Naive thymus-derived CD4-positive, alpha-beta T cell (primary cell): ENCODE results near the gene HHEX. TPM values are rescaled to one million over a fixed set of nuclear protein-coding genes. Genes with fewer than 3 reads are reported as not detected.

ENCODE experiments used
- ATAC-seq: fragments of 150-1000 bp; cut with Tn5 transposase; 2 replicates; pipeline ENCODE4 v1.10.0; 2021; ENCODE audit warnings: mild to moderate bottlenecking, moderate library complexity
- CTCF ChIA-PET: fragments of 350-600 bp; sonication (Branson Sonifier 250); formaldehyde crosslinking; loops from one replicate; lab custom pipeline; 2021; ENCODE audit warnings: antibody characterized with exemption; lab: Charles Lee
- POLR2A ChIA-PET: fragments of 350-600 bp; sonication (Branson Sonifier 250); formaldehyde crosslinking; loops from one replicate; lab custom pipeline; 2021; ENCODE audit warnings: antibody characterized with exemption, inconsistent platforms; lab: Charles Lee
- DNase-seq, 9 donors: peaks; one replicate each; pipeline versions ENCODE4 v3.0.0 to v3.0.0-alpha.2; 2020 to 2022; ENCODE audit warnings: mixed read lengths in 1 of 9
- H3K27ac ChIP-seq: one replicate; pipeline ENCODE4 v1.7.0; 2013; ENCODE audit warnings: mild to moderate bottlenecking, low read depth, low read length, moderate library complexity
- H3K27me3 ChIP-seq, 2 donors: one replicate each; pipeline ENCODE4 v1.7.0; 2013; ENCODE audit warnings: low read length in 2 of 2, mild to moderate bottlenecking in 2 of 2, moderate library complexity in 2 of 2; ENCODE audit not compliant: control insufficient read depth in 2 of 2, insufficient read depth in 2 of 2
- H3K36me3 ChIP-seq, 3 experiments: 1 replicate in 2 of 3; 2 replicates in 1 of 3; pipeline ENCODE4 v1.7.0; 2013; ENCODE audit warnings: low read length in 3 of 3, mild to moderate bottlenecking in 3 of 3, moderate library complexity in 1 of 3; ENCODE audit not compliant: insufficient read depth in 3 of 3, control insufficient read depth in 2 of 3
- H3K4me1 ChIP-seq, 2 donors: one replicate each; pipeline ENCODE4 v1.7.0; 2013; ENCODE audit warnings: low read length in 2 of 2, mild to moderate bottlenecking in 2 of 2, moderate library complexity in 1 of 2; ENCODE audit not compliant: control insufficient read depth in 2 of 2, insufficient read depth in 2 of 2
- H3K4me3 ChIP-seq: 2 replicates; pipeline ENCODE4 v1.7.0; 2013; ENCODE audit warnings: mild to moderate bottlenecking, low read length
- H3K9me3 ChIP-seq, 3 experiments: 1 replicate in 2 of 3; 2 replicates in 1 of 3; pipeline ENCODE4 v1.7.0; 2013; ENCODE audit warnings: low read length in 3 of 3; ENCODE audit not compliant: control insufficient read depth in 2 of 3
- H3K27ac Mint-ChIP-seq, 9 donors: one replicate each; pipeline ENCODE4 v1.8.0; 2020 to 2022; ENCODE audit warnings: mixed read lengths in 9 of 9, mild to moderate bottlenecking in 8 of 9, moderate library complexity in 5 of 9, inconsistent platforms in 2 of 9
- H3K27me3 Mint-ChIP-seq, 5 donors: one replicate each; pipeline ENCODE4 v1.8.0; 2021 to 2022; ENCODE audit warnings: mixed read lengths in 5 of 5, mild to moderate bottlenecking in 1 of 5
- H3K36me3 Mint-ChIP-seq, 5 donors: one replicate each; pipeline ENCODE4 v1.8.0; 2020 to 2022; ENCODE audit warnings: mixed read lengths in 5 of 5, mild to moderate bottlenecking in 3 of 5, inconsistent platforms in 1 of 5
- H3K4me1 Mint-ChIP-seq, 7 donors: one replicate each; pipeline ENCODE4 v1.8.0; 2020 to 2022; ENCODE audit warnings: mixed read lengths in 7 of 7, mild to moderate bottlenecking in 3 of 7, inconsistent platforms in 1 of 7
- H3K4me3 Mint-ChIP-seq, 10 donors: one replicate each; pipeline ENCODE4 v1.8.0; 2020 to 2022; ENCODE audit warnings: mild to moderate bottlenecking in 10 of 10, mixed read lengths in 10 of 10, moderate library complexity in 6 of 10, inconsistent platforms in 2 of 10
- H3K9me3 Mint-ChIP-seq, 11 donors: one replicate each; pipeline ENCODE4 v1.8.0; 2020 to 2022; ENCODE audit warnings: mixed read lengths in 11 of 11, mild to moderate bottlenecking in 4 of 11, inconsistent platforms in 1 of 11, moderate library complexity in 1 of 11
- intact Hi-C, 2 donors: fragments of 100-400 bp; cut with micrococcal nuclease; formaldehyde crosslinking; loops; one replicate each; pipeline ENCODE4 v1.15.1; 2023
- polyA plus RNA-seq, 2 donors: library from polyadenylated mRNA; unstranded; fragments of 300-500 nt; fragmentation: Illumina TruSeq; gene quantifications; one replicate each; pipeline ENCODE4 v1.2.3, GENCODE V29; 2021
- total RNA-seq, 6 experiments: library from RNA in 5 of 6; stranded (reverse) in 5 of 6; gene quantifications; 1 replicate in 5 of 6; 2 replicates in 1 of 6; pipeline ENCODE4 v1.2.3 and lab custom pipeline; 2021 to 2026

HHEX gene
- total and polyA plus RNA-seq, 7 experiments from 2014 or later: 0.18 to 21.4 (median 0.27) TPM; not detected in 2

GRCh38 chr10:92712016-92712889 lies 22.5 kb downstream of the HHEX start:
- ATAC-seq (peak; percentile 12), DNase-seq (no peak)
- Histone ChIP-seq H3K27me3 (no peaks in the 10 kb centered on the region), H3K36me3 (no peaks in the 10 kb centered on the region), H3K4me3 (no peak overlapping the region), H3K4me1 (no peaks in the 10 kb centered on the region), H3K9me3 (no peaks in the 10 kb centered on the region), H3K27ac (no peak overlapping the region)
- intact Hi-C loops: no loop called here
- Mint-ChIP-seq H3K4me3 (no peak overlapping the region), H3K27me3 (peaks cover 0 to 31% (median 24%) of the 10 kb centered on the region in 5 donors), H3K9me3 (peaks cover 0 to 2% (median 0%) of the 10 kb centered on the region in 11 donors), H3K4me1 (peaks cover 0 to 3% (median 0%) of the 10 kb centered on the region in 7 donors), H3K36me3 (no peaks in the 10 kb centered on the region), H3K27ac (no peak overlapping the region)
- POLR2A ChIA-PET: no interaction called here
- CTCF ChIA-PET: no interaction called here

- POLR2A ChIA-PET: no interaction called here
- no peak overlapping the region for H3K4me3 ChIP-seq
- H3K9me3 ChIP-seq: no peaks in the 10 kb centered on the region
- Mint-ChIP-seq H3K4me3 (no peak overlapping the region), H3K27me3 (peaks cover 5 to 37% (median 26%) of the 10 kb centered on the region in 5 donors), H3K27ac (no peak overlapping the region), H3K4me1 (peaks cover 0 to 3% (median 0%) of the 10 kb centered on the region in 7 donors), H3K9me3 (peaks cover 0 to 2% (median 0%) of the 10 kb centered on the region in 11 donors), H3K36me3 (no peaks in the 10 kb centered on the region)
- no peaks in the 10 kb centered on the region for H3K4me1 ChIP-seq
- H3K27ac ChIP-seq: no peak overlapping the region
- CTCF ChIA-PET: no interaction called here
- no peaks in the 10 kb centered on the region for H3K36me3 ChIP-seq
- ATAC-seq (no peak), DNase-seq (no peak)
- intact Hi-C loops: no loop called here
- H3K27me3 ChIP-seq: no peaks in the 10 kb centered on the region
Observed at GRCh38 chr10:92714152-92714845, 24.5 kb downstream of the HHEX start.

GRCh38 chr10:92714872-92715271 lies 25.1 kb downstream of the HHEX start:
- Histone ChIP-seq H3K9me3 (no peaks in the 10 kb centered on the region), H3K27me3 (no peaks in the 10 kb centered on the region), H3K27ac (no peak overlapping the region), H3K4me1 (no peaks in the 10 kb centered on the region), H3K36me3 (no peaks in the 10 kb centered on the region), H3K4me3 (no peak overlapping the region)
- ChIA-PET CTCF (no interaction called here), POLR2A (no interaction called here)
- no peak overlapping the region for H3K4me3 Mint-ChIP-seq
- H3K9me3 Mint-ChIP-seq: peaks cover 0 to 2% (median 0%) of the 10 kb centered on the region in 11 donors
- intact Hi-C loops: no loop called here
- no peaks in the 10 kb centered on the region for H3K36me3 Mint-ChIP-seq
- ATAC-seq: no peak
- H3K27ac Mint-ChIP-seq: no peak overlapping the region
- peaks cover 0 to 3% (median 0%) of the 10 kb centered on the region in 7 donors for H3K4me1 Mint-ChIP-seq
- peaks cover 11 to 37% (median 25%) of the 10 kb centered on the region in 5 donors for H3K27me3 Mint-ChIP-seq
- DNase-seq: no peak

- no peak overlapping the region for H3K4me3 Mint-ChIP-seq
- no peaks in the 10 kb centered on the region for H3K4me1 Mint-ChIP-seq
- DNase-seq (no peak), ATAC-seq (no peak)
- H3K27me3 ChIP-seq: peaks cover 0 to 2% of the 10 kb centered on the region in 2 donors
- no peaks in the 10 kb centered on the region for H3K4me1 ChIP-seq
- H3K36me3 ChIP-seq: no peaks in the 10 kb centered on the region
- ChIA-PET POLR2A (no interaction called here), CTCF (no interaction called here)
- no peaks in the 10 kb centered on the region for H3K36me3 Mint-ChIP-seq
- intact Hi-C loops: no loop called here
- no peak overlapping the region for H3K27ac Mint-ChIP-seq
- H3K27me3 Mint-ChIP-seq: peaks cover 11 to 38% (median 20%) of the 10 kb centered on the region in 5 donors
- H3K9me3 ChIP-seq: no peaks in the 10 kb centered on the region
- H3K27ac ChIP-seq: no peak overlapping the region
- no peak overlapping the region for H3K4me3 ChIP-seq
- peaks cover 0 to 1% (median 0%) of the 10 kb centered on the region in 11 donors for H3K9me3 Mint-ChIP-seq
Observed at GRCh38 chr10:92719991-92720830, 30.5 kb downstream of the HHEX start.

GRCh38 chr10:92720831-92721165 lies 31.0 kb downstream of the HHEX start:
- DNase-seq (no peak), ATAC-seq (no peak)
- Histone ChIP-seq H3K9me3 (no peaks in the 10 kb centered on the region), H3K27ac (no peak overlapping the region), H3K4me3 (no peak overlapping the region), H3K36me3 (no peaks in the 10 kb centered on the region), H3K27me3 (peaks cover 0 to 2% of the 10 kb centered on the region in 2 donors), H3K4me1 (no peaks in the 10 kb centered on the region)
- Mint-ChIP-seq H3K4me1 (no peaks in the 10 kb centered on the region), H3K27ac (no peak overlapping the region), H3K27me3 (peaks cover 13 to 35% (median 15%) of the 10 kb centered on the region in 5 donors), H3K9me3 (peaks cover 0 to 1% (median 0%) of the 10 kb centered on the region in 11 donors), H3K4me3 (no peak overlapping the region), H3K36me3 (no peaks in the 10 kb centered on the region)
- CTCF ChIA-PET: no interaction called here
- intact Hi-C loops: no loop called here
- POLR2A ChIA-PET: no interaction called here

GRCh38 chr10:92722349-92722748 lies 32.6 kb downstream of the HHEX start:
- Histone ChIP-seq H3K27ac (no peak overlapping the region), H3K27me3 (peaks cover 0 to 2% of the 10 kb centered on the region in 2 donors), H3K4me3 (no peak overlapping the region), H3K4me1 (no peaks in the 10 kb centered on the region), H3K36me3 (no peaks in the 10 kb centered on the region), H3K9me3 (no peaks in the 10 kb centered on the region)
- Mint-ChIP-seq H3K4me3 (no peak overlapping the region), H3K36me3 (peaks cover 0 to 3% (median 0%) of the 10 kb centered on the region in 5 donors), H3K9me3 (peaks cover 0 to 1% (median 0%) of the 10 kb centered on the region in 11 donors), H3K27ac (no peak overlapping the region), H3K4me1 (no peaks in the 10 kb centered on the region), H3K27me3 (peaks cover 14 to 26% (median 17%) of the 10 kb centered on the region in 5 donors)
- intact Hi-C loops: no loop called here
- CTCF ChIA-PET: no interaction called here
- ATAC-seq (no peak), DNase-seq (no peak)
- POLR2A ChIA-PET: no interaction called here
